Activated CD4-positive, alpha-beta T cell treated with anti-CD3 and anti-CD28 coated beads, Interleukin-2, amount 10 ng/mL, durations not matched to agents 24 days and 14 days (primary cell): ENCODE data around the gene MAP3K14. TPM values are rescaled to one million over a fixed set of nuclear protein-coding genes. Genes with fewer than 3 reads are reported as not detected.

Source experiments
- DNase-seq: peaks from one replicate; pipeline ENCODE4 v3.0.0; 2022
- H3K27ac Mint-ChIP-seq: one replicate; pipeline ENCODE4 v1.8.0; 2022; ENCODE audit warnings: mild to moderate bottlenecking, mixed read lengths
- H3K27me3 Mint-ChIP-seq: one replicate; pipeline ENCODE4 v1.8.0; 2022; ENCODE audit warnings: mixed read lengths
- H3K36me3 Mint-ChIP-seq: one replicate; pipeline ENCODE4 v1.8.0; 2022; ENCODE audit warnings: low read depth, mild to moderate bottlenecking, mixed read lengths
- H3K4me1 Mint-ChIP-seq: one replicate; pipeline ENCODE4 v1.8.0; 2021; ENCODE audit warnings: mixed read lengths
- H3K4me3 Mint-ChIP-seq: one replicate; pipeline ENCODE4 v1.8.0; 2022; ENCODE audit warnings: mild to moderate bottlenecking, moderate library complexity, mixed read lengths
- H3K9me3 Mint-ChIP-seq: one replicate; pipeline ENCODE4 v1.8.0; 2021; ENCODE audit warnings: mixed read lengths
- intact Hi-C: fragments of 100-400 bp; cut with micrococcal nuclease; formaldehyde crosslinking; loops from one replicate; pipeline ENCODE4 v1.15.1; 2023
- total RNA-seq: library from RNA; stranded (reverse); gene quantifications from 2 replicates; pipeline ENCODE4 v1.2.3, GENCODE V29; 2022

MAP3K14 gene
- total RNA-seq, 1 donor from 2014 or later = 61.0 TPM

GRCh38 chr17:45294506-45294905, 22.3 kb downstream of the MAP3K14 start:
- H3K27me3 Mint-ChIP-seq = no peaks in the 10 kb centered on the region
- intact Hi-C loops = no loop called here
- peaks cover 70% of the 10 kb centered on the region for H3K4me1 Mint-ChIP-seq
- peak overlapping the region; percentile 28 for H3K27ac Mint-ChIP-seq
- no peak for DNase-seq
- no peak overlapping the region for H3K4me3 Mint-ChIP-seq
- peaks cover 67% of the 10 kb centered on the region for H3K36me3 Mint-ChIP-seq
- H3K9me3 Mint-ChIP-seq = no peaks in the 10 kb centered on the region

- H3K27ac Mint-ChIP-seq = peak overlapping the region; percentile 27
- no peaks in the 10 kb centered on the region for H3K27me3 Mint-ChIP-seq
- H3K4me1 Mint-ChIP-seq = peaks cover 63% of the 10 kb centered on the region
- H3K9me3 Mint-ChIP-seq = no peaks in the 10 kb centered on the region
- no peak for DNase-seq
- peaks cover 69% of the 10 kb centered on the region for H3K36me3 Mint-ChIP-seq
- intact Hi-C loops = no loop called here
- peak overlapping the region; percentile 15 for H3K4me3 Mint-ChIP-seq
These were observed 23.2 kb downstream of the MAP3K14 start for GRCh38 chr17:45293413-45294211.

GRCh38 chr17:45292696-45293412, 24.0 kb downstream of the MAP3K14 start:
- Mint-ChIP-seq H3K4me1 (peaks cover 56% of the 10 kb centered on the region), H3K36me3 (peaks cover 65% of the 10 kb centered on the region), H3K27ac (peak overlapping the region; percentile 70), H3K27me3 (no peaks in the 10 kb centered on the region), H3K4me3 (no peak overlapping the region), H3K9me3 (no peaks in the 10 kb centered on the region)
- no peak for DNase-seq
- intact Hi-C loops = no loop called here

- no peaks in the 10 kb centered on the region for H3K9me3 Mint-ChIP-seq
- H3K4me1 Mint-ChIP-seq = peaks cover 43% of the 10 kb centered on the region
- H3K27me3 Mint-ChIP-seq = no peaks in the 10 kb centered on the region
- no peak for DNase-seq
- H3K36me3 Mint-ChIP-seq = peaks cover 61% of the 10 kb centered on the region
- H3K27ac Mint-ChIP-seq = peak overlapping the region; percentile 51
- H3K4me3 Mint-ChIP-seq = no peak overlapping the region
- intact Hi-C loops = no loop called here
These were observed 25.5 kb downstream of the MAP3K14 start for GRCh38 chr17:45291171-45291805.

GRCh38 chr17:45290269-45290765, 26.5 kb downstream of the MAP3K14 start:
- Mint-ChIP-seq H3K4me1 (peaks cover 34% of the 10 kb centered on the region), H3K27ac (peak overlapping the region; percentile 16), H3K4me3 (no peak overlapping the region), H3K9me3 (no peaks in the 10 kb centered on the region), H3K36me3 (peaks cover 58% of the 10 kb centered on the region), H3K27me3 (no peaks in the 10 kb centered on the region)
- DNase-seq = no peak
- intact Hi-C loops = no loop called here

GRCh38 chr17:45289301-45290268, 27.2 kb downstream of the MAP3K14 start:
- Mint-ChIP-seq H3K27ac (peak overlapping the region; percentile 53), H3K4me1 (peaks cover 31% of the 10 kb centered on the region), H3K4me3 (no peak overlapping the region), H3K36me3 (peaks cover 62% of the 10 kb centered on the region), H3K27me3 (no peaks in the 10 kb centered on the region), H3K9me3 (no peaks in the 10 kb centered on the region)
- no peak for DNase-seq
- intact Hi-C loops = no loop called here

- peaks cover 64% of the 10 kb centered on the region for H3K36me3 Mint-ChIP-seq
- intact Hi-C loops = no loop called here
- peak overlapping the region; percentile 15 for H3K27ac Mint-ChIP-seq
These were observed 28.0 kb downstream of the MAP3K14 start for GRCh38 chr17:45288825-45289224.

GRCh38 chr17:45287526-45288500, 29.0 kb downstream of the MAP3K14 start:
- no peak for DNase-seq
- Mint-ChIP-seq H3K36me3 (peaks cover 63% of the 10 kb centered on the region), H3K9me3 (no peaks in the 10 kb centered on the region), H3K4me1 (peaks cover 21% of the 10 kb centered on the region), H3K27me3 (no peaks in the 10 kb centered on the region), H3K4me3 (no peak overlapping the region), H3K27ac (peak overlapping the region; percentile 53)
- intact Hi-C loops = no loop called here

More at GRCh38 chr17:45288825-45289224, 28.0 kb downstream of the MAP3K14 start:
- peaks cover 29% of the 10 kb centered on the region for H3K4me1 Mint-ChIP-seq
- DNase-seq = no peak
- no peaks in the 10 kb centered on the region for H3K9me3 Mint-ChIP-seq
- no peaks in the 10 kb centered on the region for H3K27me3 Mint-ChIP-seq
- H3K4me3 Mint-ChIP-seq = no peak overlapping the region

GRCh38 chr17:45286286-45286685, 30.5 kb downstream of the MAP3K14 start:
- Mint-ChIP-seq H3K4me3 (no peak overlapping the region), H3K27me3 (no peaks in the 10 kb centered on the region), H3K27ac (no peak overlapping the region), H3K9me3 (no peaks in the 10 kb centered on the region), H3K4me1 (peaks cover 15% of the 10 kb centered on the region), H3K36me3 (peaks cover 69% of the 10 kb centered on the region)
- no peak for DNase-seq
- intact Hi-C loops = no loop called here

GRCh38 chr17:45284176-45285140, 32.4 kb downstream of the MAP3K14 start:
- Mint-ChIP-seq H3K9me3 (no peaks in the 10 kb centered on the region), H3K27ac (peak overlapping the region; percentile 53), H3K27me3 (no peaks in the 10 kb centered on the region), H3K36me3 (peaks cover 66% of the 10 kb centered on the region), H3K4me1 (peaks cover 8% of the 10 kb centered on the region), H3K4me3 (no peak overlapping the region)
- intact Hi-C loops = no loop called here
- peak; percentile 75 for DNase-seq

GRCh38 chr17:45283711-45284110, 33.1 kb downstream of the MAP3K14 start:
- intact Hi-C loops = no loop called here

More at GRCh38 chr17:45283711-45284110, 33.1 kb downstream of the MAP3K14 start:
- H3K27me3 Mint-ChIP-seq = no peaks in the 10 kb centered on the region
- H3K36me3 Mint-ChIP-seq = peaks cover 66% of the 10 kb centered on the region
- H3K27ac Mint-ChIP-seq = peak overlapping the region; percentile 53
- H3K4me1 Mint-ChIP-seq = peaks cover 8% of the 10 kb centered on the region
- H3K9me3 Mint-ChIP-seq = no peaks in the 10 kb centered on the region
- no peak for DNase-seq
- no peak overlapping the region for H3K4me3 Mint-ChIP-seq
